Endothelial cell (in vitro differentiated cells): ENCODE measurements around the gene ADGRD2. TPM values are rescaled to one million over a fixed set of nuclear protein-coding genes. Genes with fewer than 3 reads are reported as not detected.

Experiments
- DNase-seq: peaks from one replicate; pipeline ENCODE4 v3.0.0; 2021; ENCODE audit warnings: low spot score
- H3K27ac Mint-ChIP-seq: one replicate; pipeline ENCODE4 v1.8.0; 2021; ENCODE audit warnings: mixed read lengths, inconsistent platforms; ENCODE audit not compliant: unreplicated experiment
- H3K27me3 Mint-ChIP-seq: one replicate; pipeline ENCODE4 v1.8.0; 2021; ENCODE audit warnings: mild to moderate bottlenecking, moderate library complexity, mixed read lengths, inconsistent platforms; ENCODE audit not compliant: unreplicated experiment
- H3K36me3 Mint-ChIP-seq: one replicate; pipeline ENCODE4 v1.8.0; 2021; ENCODE audit warnings: mild to moderate bottlenecking, low read depth, mixed read lengths, inconsistent platforms; ENCODE audit not compliant: unreplicated experiment
- H3K4me1 Mint-ChIP-seq: one replicate; pipeline ENCODE4 v1.8.0; 2021; ENCODE audit warnings: mild to moderate bottlenecking, mixed read lengths, inconsistent platforms; ENCODE audit not compliant: unreplicated experiment
- H3K4me3 Mint-ChIP-seq: one replicate; pipeline ENCODE4 v1.8.0; 2021; ENCODE audit warnings: mild to moderate bottlenecking, mixed read lengths, inconsistent platforms; ENCODE audit not compliant: unreplicated experiment
- H3K9me3 Mint-ChIP-seq: one replicate; pipeline ENCODE4 v1.8.0; 2021; ENCODE audit warnings: mixed read lengths, inconsistent platforms; ENCODE audit not compliant: unreplicated experiment
- total RNA-seq: library from RNA; stranded (reverse); fragmentation: NEBNext Ultra II Directional; extraction: Animal tissue kit (Norgen Biotek cat#: 25700); gene quantifications from one replicate; pipeline ENCODE4 v1.2.1, GENCODE V29; 2021; ENCODE audit not compliant: unreplicated experiment
- TF ChIP-seq, protein P1 (sequence below): fragments of 200-600 bp; sonication (generic); IDR thresholded peaks from one replicate; pipeline ENCODE4 v1.5.0; 2021; ENCODE audit warnings: antibody characterized with exemption; ENCODE audit not compliant: unreplicated experiment

ADGRD2 gene
- total RNA-seq, 1 donor from 2014 or later, result not detected

DNA sequence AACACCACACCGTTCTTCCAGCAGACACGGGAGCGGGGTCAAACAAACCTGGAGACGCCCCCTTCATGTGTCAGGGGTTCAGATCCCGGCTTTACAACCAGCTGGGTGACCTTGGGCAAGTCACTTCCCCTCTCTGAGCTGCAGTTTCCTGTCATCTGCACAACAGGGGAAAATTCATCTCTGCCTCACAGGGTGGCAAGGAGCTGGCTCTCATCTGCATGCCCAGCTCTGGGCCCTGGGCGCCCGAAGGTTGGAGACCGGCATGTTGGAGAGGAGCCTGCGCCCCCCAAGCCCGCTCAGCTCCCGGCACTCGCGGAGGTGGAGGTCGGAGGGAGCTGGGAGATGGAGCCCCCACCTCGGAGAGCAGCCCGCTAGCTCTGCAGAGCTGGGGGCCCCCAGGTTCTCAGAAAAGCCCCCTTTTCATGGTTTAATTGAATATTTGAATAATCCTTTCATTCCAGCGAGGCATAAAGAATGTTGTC is 36.6 kb downstream of the ADGRD2 start:
- no peak overlapping the region for H3K27ac Mint-ChIP-seq
- peaks cover 3% of the 10 kb centered on the region for H3K36me3 Mint-ChIP-seq
- peaks cover 10% of the 10 kb centered on the region for H3K27me3 Mint-ChIP-seq
- no peak for DNase-seq
- no peak overlapping the region for H3K4me3 Mint-ChIP-seq
- H3K9me3 Mint-ChIP-seq, result no peaks in the 10 kb centered on the region
- TF ChIP-seq, protein P1, sequence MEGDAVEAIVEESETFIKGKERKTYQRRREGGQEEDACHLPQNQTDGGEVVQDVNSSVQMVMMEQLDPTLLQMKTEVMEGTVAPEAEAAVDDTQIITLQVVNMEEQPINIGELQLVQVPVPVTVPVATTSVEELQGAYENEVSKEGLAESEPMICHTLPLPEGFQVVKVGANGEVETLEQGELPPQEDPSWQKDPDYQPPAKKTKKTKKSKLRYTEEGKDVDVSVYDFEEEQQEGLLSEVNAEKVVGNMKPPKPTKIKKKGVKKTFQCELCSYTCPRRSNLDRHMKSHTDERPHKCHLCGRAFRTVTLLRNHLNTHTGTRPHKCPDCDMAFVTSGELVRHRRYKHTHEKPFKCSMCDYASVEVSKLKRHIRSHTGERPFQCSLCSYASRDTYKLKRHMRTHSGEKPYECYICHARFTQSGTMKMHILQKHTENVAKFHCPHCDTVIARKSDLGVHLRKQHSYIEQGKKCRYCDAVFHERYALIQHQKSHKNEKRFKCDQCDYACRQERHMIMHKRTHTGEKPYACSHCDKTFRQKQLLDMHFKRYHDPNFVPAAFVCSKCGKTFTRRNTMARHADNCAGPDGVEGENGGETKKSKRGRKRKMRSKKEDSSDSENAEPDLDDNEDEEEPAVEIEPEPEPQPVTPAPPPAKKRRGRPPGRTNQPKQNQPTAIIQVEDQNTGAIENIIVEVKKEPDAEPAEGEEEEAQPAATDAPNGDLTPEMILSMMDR, result no peak
- H3K4me1 Mint-ChIP-seq, result no peaks in the 10 kb centered on the region

DNA sequence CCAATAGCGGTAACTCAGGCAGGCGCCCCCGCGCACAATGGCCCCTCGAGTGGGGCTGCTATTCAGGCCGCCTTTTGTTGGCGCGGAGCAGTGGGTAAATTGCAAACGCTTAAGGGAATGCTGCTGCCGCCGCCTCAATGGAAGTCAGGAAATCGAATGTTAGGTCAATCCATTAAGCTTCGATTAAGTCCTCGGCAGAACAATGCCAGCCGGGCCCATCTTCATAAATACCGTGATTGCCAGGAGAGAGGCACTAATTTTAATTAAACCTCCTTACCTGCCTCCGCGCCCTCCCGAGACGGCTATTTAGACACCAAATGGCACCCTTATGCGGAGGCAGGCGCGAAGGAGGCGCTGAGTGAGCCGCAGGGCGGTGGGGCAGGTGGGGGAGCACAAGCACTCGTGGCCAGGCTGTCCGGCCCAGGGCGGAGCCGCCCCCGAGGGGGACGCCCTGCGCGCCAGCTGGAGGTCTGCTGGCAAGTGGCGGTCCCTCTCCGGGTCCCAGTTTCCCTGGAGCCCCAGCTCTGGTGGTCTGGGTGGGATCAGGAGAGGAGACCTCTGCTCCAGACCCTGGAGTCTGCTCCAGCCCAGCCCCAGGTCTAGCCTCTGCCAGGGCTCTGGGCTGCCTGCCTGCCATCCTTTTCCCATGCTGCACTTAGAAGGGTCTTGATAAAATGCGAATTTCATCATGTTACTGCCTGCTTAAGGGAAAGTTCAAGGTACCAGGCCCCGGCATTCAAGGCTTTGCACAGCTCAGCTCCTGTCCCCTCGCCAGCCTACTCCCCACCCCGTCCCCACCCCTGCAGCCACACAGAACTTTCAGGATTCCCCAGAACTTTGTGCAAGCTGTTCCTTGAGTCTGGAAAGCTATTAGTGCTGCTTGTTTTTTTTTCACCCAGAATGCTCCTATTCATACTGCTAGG is 37.3 kb downstream of the ADGRD2 start:
- H3K4me1 Mint-ChIP-seq, result no peaks in the 10 kb centered on the region
- DNase-seq, result no peak
- no peaks in the 10 kb centered on the region for H3K9me3 Mint-ChIP-seq
- H3K27me3 Mint-ChIP-seq, result peaks cover 10% of the 10 kb centered on the region
- H3K4me3 Mint-ChIP-seq, result no peak overlapping the region
- H3K27ac Mint-ChIP-seq, result no peak overlapping the region
- peaks cover 3% of the 10 kb centered on the region for H3K36me3 Mint-ChIP-seq
- TF ChIP-seq, protein P1, result no peak

DNA sequence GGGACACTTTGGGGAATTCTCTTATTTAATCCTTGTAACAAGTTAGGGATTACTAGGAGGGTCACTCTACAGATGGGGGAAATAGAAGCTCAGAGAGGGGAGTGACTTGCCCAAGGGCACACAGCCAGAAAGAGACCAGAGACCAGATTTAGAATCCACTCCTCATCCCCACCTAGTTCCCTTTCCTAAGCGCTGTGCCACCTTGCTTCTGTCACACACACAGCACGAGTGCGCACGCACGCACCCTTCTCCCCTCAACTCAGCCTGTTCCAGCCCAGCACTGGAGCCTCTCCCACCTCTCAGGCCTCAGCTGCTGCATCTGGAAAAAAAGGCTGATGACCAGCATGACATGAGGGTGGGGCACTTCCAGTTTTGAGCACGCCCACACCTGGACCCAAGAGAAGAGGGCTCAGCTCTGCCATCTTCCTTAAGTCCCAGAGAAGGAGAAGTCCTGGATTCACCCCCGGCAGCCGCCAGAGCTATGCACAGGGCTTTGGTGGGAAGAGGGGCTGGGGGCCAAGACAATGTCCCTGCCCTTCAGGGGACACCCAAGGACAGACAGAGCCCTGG is 38.5 kb downstream of the ADGRD2 start:
- Mint-ChIP-seq H3K9me3 (no peaks in the 10 kb centered on the region), H3K4me1 (no peaks in the 10 kb centered on the region), H3K36me3 (peaks cover 3% of the 10 kb centered on the region), H3K4me3 (no peak overlapping the region), H3K27ac (no peak overlapping the region), H3K27me3 (peaks cover 9% of the 10 kb centered on the region)
- TF ChIP-seq, protein P1, result no peak
- no peak for DNase-seq

DNA sequence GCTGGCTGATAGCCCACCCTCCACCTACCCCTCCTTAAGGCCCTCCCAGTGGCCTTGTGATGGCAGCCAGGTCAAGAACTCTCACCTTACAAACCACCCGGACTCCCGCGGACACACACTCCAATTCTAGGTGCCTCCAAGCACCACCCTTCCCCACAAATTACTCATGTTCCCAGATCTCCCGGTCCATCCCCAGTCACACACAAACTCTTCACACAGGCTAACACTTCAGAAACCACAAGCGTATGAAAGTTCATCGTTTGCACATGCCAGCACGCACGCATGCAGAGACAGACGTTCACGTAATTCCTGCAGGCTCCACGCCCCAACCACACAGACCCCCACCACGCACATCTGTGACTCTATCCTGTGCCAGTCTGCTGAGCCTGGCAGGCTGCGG is 39.0 kb downstream of the ADGRD2 start:
- Mint-ChIP-seq H3K27me3 (peaks cover 8% of the 10 kb centered on the region), H3K27ac (no peak overlapping the region)

More for the DNA sequence above, 39.0 kb downstream of the ADGRD2 start:
- Mint-ChIP-seq H3K9me3 (no peaks in the 10 kb centered on the region), H3K4me3 (no peak overlapping the region), H3K4me1 (no peaks in the 10 kb centered on the region), H3K36me3 (peaks cover 3% of the 10 kb centered on the region)
- no peak for DNase-seq
- TF ChIP-seq, protein P1, result no peak
